Neuronal stem cell (in vitro differentiated cells): ENCODE data around the gene GJB4.

ENCODE experiments used
- DNase-seq: peaks from one replicate; pipeline ENCODE4 v3.0.0-alpha.2; 2013; ENCODE audit warnings: low spot score
- H2AFZ ChIP-seq: one replicate; pipeline ENCODE4 v1.6.1; 2013; ENCODE audit warnings: mild to moderate bottlenecking, low read length, inconsistent platforms
- H2AK5ac ChIP-seq: 2 replicates; pipeline ENCODE4 v1.6.1; 2013; ENCODE audit warnings: low read depth, mild to moderate bottlenecking, inconsistent platforms, low read length, moderate library complexity, mixed read lengths
- H2BK120ac ChIP-seq: 2 replicates; pipeline ENCODE4 v1.6.1; 2013; ENCODE audit warnings: low read depth, mild to moderate bottlenecking, inconsistent platforms, low read length, moderate library complexity, mixed read lengths
- H2BK12ac ChIP-seq: one replicate; pipeline ENCODE4 v1.6.1; 2013; ENCODE audit warnings: low read length, inconsistent platforms
- H2BK15ac ChIP-seq: 2 replicates; pipeline ENCODE4 v1.6.1; 2013; ENCODE audit warnings: mild to moderate bottlenecking, low read length, inconsistent platforms, mixed read lengths
- H2BK5ac ChIP-seq: one replicate; pipeline ENCODE4 v1.6.1; 2013; ENCODE audit warnings: inconsistent platforms, mild to moderate bottlenecking, low read length, moderate library complexity
- H3K14ac ChIP-seq: one replicate; pipeline ENCODE4 v1.6.1; 2013; ENCODE audit warnings: low read length, inconsistent platforms
- H3K18ac ChIP-seq: 2 replicates; pipeline ENCODE4 v1.6.1; 2013; ENCODE audit warnings: low read length, inconsistent platforms
- H3K23ac ChIP-seq: 2 replicates; pipeline ENCODE4 v1.6.1; 2013; ENCODE audit warnings: low read depth, mild to moderate bottlenecking, mixed read lengths, low read length, inconsistent platforms; ENCODE audit not compliant: poor library complexity
- H3K27ac ChIP-seq: replicated peaks from 3 replicates; pipeline ENCODE4 v1.5.1; 2013; ENCODE audit warnings: low read length, inconsistent platforms
- H3K27me3 ChIP-seq, 3 experiments: 2 replicates each; pipeline ENCODE4 v1.6.1; 2013; ENCODE audit warnings: low read length in 3 of 3, mild to moderate bottlenecking in 2 of 3, inconsistent platforms in 1 of 3, low read depth in 1 of 3, mixed read lengths in 1 of 3, moderate library complexity in 1 of 3; ENCODE audit not compliant: control insufficient read depth in 3 of 3, insufficient read depth in 3 of 3
- H3K36me3 ChIP-seq, 2 donors: replicated peaks in 1 of 2; 2 replicates each; pipeline ENCODE4 v1.6.1; 2013; ENCODE audit warnings: low read length in 2 of 2; ENCODE audit not compliant: control insufficient read depth in 2 of 2, insufficient read depth in 2 of 2
- H3K4ac ChIP-seq: 2 replicates; pipeline ENCODE4 v1.6.1; 2013; ENCODE audit warnings: inconsistent platforms, mild to moderate bottlenecking, low read length, moderate library complexity
- H3K4me1 ChIP-seq, 2 donors: 1 replicate in 1 of 2; 2 replicates in 1 of 2; pipeline ENCODE4 v1.6.1; 2013; ENCODE audit warnings: low read length in 2 of 2, low read depth in 1 of 2; ENCODE audit not compliant: control insufficient read depth in 2 of 2, insufficient read depth in 1 of 2
- H3K4me2 ChIP-seq: one replicate; pipeline ENCODE4 v1.6.1; 2013; ENCODE audit warnings: mild to moderate bottlenecking, low read length, inconsistent platforms; ENCODE audit not compliant: insufficient read depth, poor library complexity, severe bottlenecking
- H3K4me3 ChIP-seq, 2 donors: 2 replicates each; pipeline ENCODE4 v1.5.1; 2013; ENCODE audit warnings: low read length in 2 of 2, mild to moderate bottlenecking in 2 of 2, inconsistent platforms in 1 of 2, moderate library complexity in 1 of 2
- H3K79me1 ChIP-seq: one replicate; pipeline ENCODE4 v1.6.1; 2013; ENCODE audit warnings: low read depth, mild to moderate bottlenecking, inconsistent platforms, low read length, moderate library complexity
- H3K9ac ChIP-seq: one replicate; pipeline ENCODE4 v1.6.1; 2013; ENCODE audit warnings: mild to moderate bottlenecking, low read depth, low read length, inconsistent platforms; ENCODE audit not compliant: poor library complexity
- H3K9me3 ChIP-seq, 2 donors: replicated peaks in 1 of 2; 2 replicates each; pipeline versions ENCODE3 to v1.6.1; 2013; ENCODE audit warnings: low read length in 2 of 2, mild to moderate bottlenecking in 2 of 2, inconsistent platforms in 1 of 2, low read depth in 1 of 2, mixed read lengths in 1 of 2, moderate library complexity in 1 of 2; ENCODE audit not compliant: control insufficient read depth in 2 of 2, insufficient read depth in 1 of 2
- H4K8ac ChIP-seq: one replicate; pipeline ENCODE4 v1.6.1; 2013; ENCODE audit warnings: low read depth, mild to moderate bottlenecking, inconsistent platforms, low read length, moderate library complexity
- H4K91ac ChIP-seq: one replicate; pipeline ENCODE4 v1.6.1; 2013; ENCODE audit warnings: low read length, low read depth, mild to moderate bottlenecking, inconsistent platforms; ENCODE audit not compliant: poor library complexity
- WGBS, 2 donors: extraction: QIAGEN DNeasy Blood & Tissue Kit; methylation state at CpG; one replicate each; pipeline ENCODE4 v1.1.7; 2013; ENCODE audit warnings: missing lambda C conversion rate in 2 of 2, mixed read lengths in 1 of 2; ENCODE audit not compliant: insufficient read length in 2 of 2, insufficient replicate concordance in 1 of 2; ENCODE audit errors: extremely low coverage in 2 of 2; 5-methylcytosine and 5-hydroxymethylcytosine counted together

GJB4 gene

DNA sequence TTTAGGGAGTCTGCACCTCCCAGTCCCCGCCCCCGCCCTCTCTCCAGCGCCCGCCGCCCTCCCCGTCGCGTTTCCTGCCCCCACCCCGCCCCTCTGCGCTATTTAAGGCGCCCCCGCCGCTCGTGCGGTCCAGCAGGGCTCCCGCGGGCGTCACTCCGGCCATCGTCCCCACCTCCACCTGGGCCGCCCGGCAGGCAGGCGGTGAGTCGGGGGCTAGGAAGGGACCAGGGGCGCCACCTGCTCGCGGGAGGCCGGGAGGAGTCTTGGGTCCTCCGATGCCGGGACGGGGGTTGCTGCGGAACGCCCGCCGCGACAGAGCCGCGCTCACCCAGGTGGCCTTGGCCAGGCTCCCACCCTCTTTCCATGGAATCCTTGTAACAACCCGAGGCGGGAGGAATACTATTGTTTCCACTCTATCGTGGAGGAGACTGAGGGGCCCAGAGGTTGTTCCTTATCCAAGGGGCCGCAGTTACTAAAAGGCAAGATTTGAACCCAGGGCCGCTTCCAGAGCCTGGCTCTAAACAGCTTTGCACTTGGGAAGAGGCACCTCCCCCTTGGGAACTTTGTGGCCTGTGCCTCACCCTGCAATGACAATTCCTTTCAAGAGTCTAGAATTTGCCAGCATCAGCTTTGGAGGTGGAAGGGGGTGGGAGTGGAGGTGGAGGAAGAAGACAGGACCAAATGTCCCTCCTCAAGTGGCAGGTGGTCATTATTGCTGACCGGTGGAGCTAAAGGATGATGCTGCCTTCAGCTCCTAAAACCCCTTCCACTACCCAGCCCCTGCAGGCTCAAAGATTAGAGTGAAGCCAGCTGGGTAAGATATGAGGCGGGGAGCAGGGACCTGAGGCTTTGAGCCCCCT lies 33.6 kb downstream of the GJB4 start, which contains the start of gene GJA4:
Gene GJA4 (plus strand): TSS at position 132 of the 860 bp plus-strand sequence. CDS start 1,215 bp downstream, outside the sequence.
- Histone ChIP-seq H3K4ac (no peak within 1 kb of the TSS), H3K4me2 (peak within 1 kb of the TSS; percentile 58), H3K9me3 (peaks cover 2 to 5% of the 10 kb centered on the region in 2 donors), H3K27ac (no peak within 1 kb of the TSS), H2AFZ (no peak within 1 kb of the TSS), H3K18ac (peak within 1 kb of the TSS; percentile 2), H2AK5ac (no peak within 1 kb of the TSS), H4K8ac (no peak within 1 kb of the TSS), H2BK12ac (no peak within 1 kb of the TSS), H3K27me3 (peaks cover 0 to 28% (median 0%) of the 10 kb centered on the region in 3 experiments), H3K9ac (no peak within 1 kb of the TSS), H4K91ac (no peak within 1 kb of the TSS), H2BK120ac (no peak within 1 kb of the TSS), H2BK5ac (no peak within 1 kb of the TSS), H3K14ac (peak within 1 kb of the TSS; percentile 86), H3K4me1 (peaks cover 8 to 11% of the 10 kb centered on the region in 2 donors), H3K4me3 (peak within 1 kb of the TSS in 1 of 2 donors; percentile 64), H3K23ac (peak within 1 kb of the TSS; percentile 35), H3K36me3 (no peaks in the 10 kb centered on the region), H3K79me1 (no peaks in the 10 kb centered on the region), H2BK15ac (no peak within 1 kb of the TSS)
- WGBS, 2 donors: no CpG with 5 or more reads among the region's 45 CpGs
- no peak for DNase-seq

DNA sequence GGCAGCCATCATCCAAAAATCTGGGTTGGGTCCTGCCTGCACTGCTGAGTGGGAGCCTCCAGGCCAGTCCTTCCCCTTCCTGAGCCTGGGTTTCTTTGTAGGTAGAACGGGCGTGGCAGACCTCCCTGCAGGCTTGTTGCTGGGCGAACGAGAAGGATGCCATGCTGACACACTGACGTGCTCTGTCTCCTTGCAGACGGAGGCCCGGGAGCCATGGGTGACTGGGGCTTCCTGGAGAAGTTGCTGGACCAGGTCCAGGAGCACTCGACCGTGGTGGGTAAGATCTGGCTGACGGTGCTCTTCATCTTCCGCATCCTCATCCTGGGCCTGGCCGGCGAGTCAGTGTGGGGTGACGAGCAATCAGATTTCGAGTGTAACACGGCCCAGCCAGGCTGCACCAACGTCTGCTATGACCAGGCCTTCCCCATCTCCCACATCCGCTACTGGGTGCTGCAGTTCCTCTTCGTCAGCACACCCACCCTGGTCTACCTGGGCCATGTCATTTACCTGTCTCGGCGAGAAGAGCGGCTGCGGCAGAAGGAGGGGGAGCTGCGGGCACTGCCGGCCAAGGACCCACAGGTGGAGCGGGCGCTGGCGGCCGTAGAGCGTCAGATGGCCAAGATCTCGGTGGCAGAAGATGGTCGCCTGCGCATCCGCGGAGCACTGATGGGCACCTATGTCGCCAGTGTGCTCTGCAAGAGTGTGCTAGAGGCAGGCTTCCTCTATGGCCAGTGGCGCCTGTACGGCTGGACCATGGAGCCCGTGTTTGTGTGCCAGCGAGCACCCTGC lies 34.7 kb downstream of the GJB4 start:
- Histone ChIP-seq H3K4me3 (peak overlapping the region in 1 of 2 donors; percentile 29), H3K14ac (no peak overlapping the region), H3K4ac (no peak overlapping the region), H3K18ac (peak overlapping the region; percentile 55), H4K91ac (no peak overlapping the region), H2BK5ac (no peak overlapping the region), H3K27me3 (peaks cover 0 to 28% (median 0%) of the 10 kb centered on the region in 3 experiments), H2AFZ (no peak overlapping the region), H3K4me1 (peaks cover 8 to 11% of the 10 kb centered on the region in 2 donors), H3K36me3 (no peaks in the 10 kb centered on the region), H2BK12ac (no peak overlapping the region), H3K4me2 (no peak overlapping the region), H2AK5ac (no peak overlapping the region), H3K9ac (no peak overlapping the region), H2BK120ac (no peak overlapping the region), H3K27ac (no peak overlapping the region), H3K9me3 (peaks cover 0 to 1% of the 10 kb centered on the region in 2 donors), H2BK15ac (no peak overlapping the region), H3K23ac (peak overlapping the region; percentile 85), H3K79me1 (peaks cover 2% of the 10 kb centered on the region), H4K8ac (no peak overlapping the region)
- WGBS, 2 donors: no CpG with 5 or more reads among the region's 40 CpGs
- no peak for DNase-seq

DNA sequence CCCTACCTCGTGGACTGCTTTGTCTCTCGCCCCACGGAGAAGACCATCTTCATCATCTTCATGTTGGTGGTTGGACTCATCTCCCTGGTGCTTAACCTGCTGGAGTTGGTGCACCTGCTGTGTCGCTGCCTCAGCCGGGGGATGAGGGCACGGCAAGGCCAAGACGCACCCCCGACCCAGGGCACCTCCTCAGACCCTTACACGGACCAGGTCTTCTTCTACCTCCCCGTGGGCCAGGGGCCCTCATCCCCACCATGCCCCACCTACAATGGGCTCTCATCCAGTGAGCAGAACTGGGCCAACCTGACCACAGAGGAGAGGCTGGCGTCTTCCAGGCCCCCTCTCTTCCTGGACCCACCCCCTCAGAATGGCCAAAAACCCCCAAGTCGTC lies 35.2 kb downstream of the GJB4 start:
- Histone ChIP-seq H3K79me1 (peaks cover 2% of the 10 kb centered on the region), H3K14ac (no peak overlapping the region), H2AK5ac (no peak overlapping the region), H4K8ac (no peak overlapping the region), H2AFZ (no peak overlapping the region), H3K18ac (no peak overlapping the region), H3K9ac (no peak overlapping the region), H2BK12ac (no peak overlapping the region), H3K23ac (peak overlapping the region; percentile 85), H3K36me3 (no peaks in the 10 kb centered on the region), H4K91ac (no peak overlapping the region), H3K9me3 (no peaks in the 10 kb centered on the region), H2BK15ac (no peak overlapping the region), H3K27ac (no peak overlapping the region), H2BK5ac (no peak overlapping the region), H3K4ac (no peak overlapping the region), H3K4me1 (peaks cover 8 to 11% of the 10 kb centered on the region in 2 donors), H3K4me3 (peak overlapping the region in 1 of 2 donors; percentile 29), H3K4me2 (no peak overlapping the region), H3K27me3 (peaks cover 0 to 28% (median 0%) of the 10 kb centered on the region in 3 experiments), H2BK120ac (no peak overlapping the region)
- no CpG with 5 or more reads among the region's 12 CpGs for WGBS, 2 donors
- DNase-seq: no peak

DNA sequence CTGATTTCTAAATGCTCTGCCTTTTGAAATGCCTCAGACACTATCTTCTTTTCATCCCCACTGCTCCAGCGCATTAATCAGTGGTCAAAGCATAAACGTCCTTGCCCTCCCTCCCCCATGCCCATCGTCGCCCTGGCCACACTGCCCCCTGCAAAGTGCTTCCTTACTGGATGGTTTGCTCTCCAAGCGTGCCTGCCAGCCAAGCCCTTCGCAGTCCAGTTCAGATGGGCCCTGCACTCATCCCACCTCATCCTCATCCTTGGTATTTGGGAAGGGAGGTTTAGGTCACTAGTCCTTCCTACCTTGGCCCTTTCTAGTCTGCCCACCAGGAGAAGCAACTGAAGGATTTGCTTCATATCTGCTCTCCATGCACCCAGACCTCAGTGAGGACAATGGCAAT lies 36.4 kb downstream of the GJB4 start:
- no peaks in the 10 kb centered on the region for H3K36me3 ChIP-seq
- H3K9me3 ChIP-seq: no peaks in the 10 kb centered on the region
- H3K27ac ChIP-seq: no peak overlapping the region
- no peak overlapping the region for H2BK5ac ChIP-seq
- H3K14ac ChIP-seq: no peak overlapping the region
- no peak overlapping the region for H3K4me3 ChIP-seq
- DNase-seq: no peak
- no peak overlapping the region for H3K23ac ChIP-seq
- no peak overlapping the region for H4K8ac ChIP-seq
- no peak overlapping the region for H3K18ac ChIP-seq
- peaks cover 8 to 11% of the 10 kb centered on the region in 2 donors for H3K4me1 ChIP-seq
- H3K4me2 ChIP-seq: no peak overlapping the region
- no peak overlapping the region for H2AFZ ChIP-seq
- no peak overlapping the region for H2BK15ac ChIP-seq
- H3K9ac ChIP-seq: no peak overlapping the region
- no peak overlapping the region for H2AK5ac ChIP-seq
- H2BK12ac ChIP-seq: no peak overlapping the region
- H4K91ac ChIP-seq: no peak overlapping the region
- no peak overlapping the region for H2BK120ac ChIP-seq
- WGBS, 2 donors: no CpG with 5 or more reads among the region's 6 CpGs
- H3K27me3 ChIP-seq: peaks cover 0 to 28% (median 0%) of the 10 kb centered on the region in 3 experiments
- no peak overlapping the region for H3K4ac ChIP-seq
- peaks cover 2% of the 10 kb centered on the region for H3K79me1 ChIP-seq
